K562 (cell line): ENCODE results near the gene RXFP1. TPM values are rescaled to one million over a fixed set of nuclear protein-coding genes. Genes with fewer than 3 reads are reported as not detected.

ENCODE experiments used
- MIER1 ChIP-seq: fragments of 450-650 bp; IDR thresholded peaks from 2 replicates; pipeline ENCODE4 v1.6.1; 2016; ENCODE audit warnings: antibody characterized with exemption, mild to moderate bottlenecking, low read depth
- MTA3 ChIP-seq: fragments of 450-650 bp; formaldehyde crosslinking; IDR thresholded peaks from 2 replicates; pipeline ENCODE4 v1.6.1; 2017; ENCODE audit warnings: mild to moderate bottlenecking, borderline replicate concordance
- ZBED1 ChIP-seq: IDR thresholded peaks from 2 replicates; pipeline ENCODE4 v1.6.1; 2014
- polyA plus RNA-seq, 8 experiments: library from polyadenylated mRNA; depleted of rRNA in 4 of 8; stranded (reverse) in 5 of 8; unstranded in 3 of 8; fragments of >200 nt; fragmentation: Nextera tagmentation in 2 of 8; fragmentation: Illumina TruSeq in 1 of 8; extraction: Ambion mirVana in 2 of 8; extraction: Trizol in 1 of 8; gene quantifications; 2 replicates each; pipeline versions ENCODE4 v1.2.1 to v1.2.3, GENCODE V29; 2011 to 2014; ENCODE audit warnings: inconsistent platforms in 1 of 8, missing spikeins in 1 of 8
- total RNA-seq, 7 experiments: library from RNA; depleted of rRNA in 6 of 7; stranded (reverse); fragments of >200 nt in 6 of 7; fragmentation: Illumina TruSeq in 2 of 7; extraction: Trizol in 2 of 7; gene quantifications; 2 replicates each; pipeline versions ENCODE4 v1.2.1 to v1.2.3, GENCODE V29; 2011 to 2021; ENCODE audit warnings: low replicate concordance in 1 of 7
- TF ChIP-seq, protein P1 (sequence below), 2 experiments: fragments of 450-650 bp; IDR thresholded peaks; 2 replicates each; pipeline ENCODE4 v1.6.1; 2016; ENCODE audit warnings: mild to moderate bottlenecking in 2 of 2, borderline replicate concordance in 1 of 2, low read depth in 1 of 2, moderate library complexity in 1 of 2
- TF ChIP-seq, protein P2 (sequence below): IDR thresholded peaks from 2 replicates; pipeline ENCODE4 v1.6.1; 2014; ENCODE audit warnings: antibody characterized with exemption
- TF ChIP-seq, protein P3 (sequence below): sonication (generic); formaldehyde crosslinking; IDR thresholded peaks from 2 replicates; pipeline ENCODE4 v1.8.0; 2022; ENCODE audit warnings: mild to moderate bottlenecking, missing genetic modification reagents
- TF ChIP-seq, protein P4 (sequence below), 2 experiments: IDR thresholded peaks; 2 replicates each; pipeline ENCODE4 v1.6.1; 2011; ENCODE audit warnings: borderline replicate concordance in 1 of 2, control low read depth in 1 of 2, low read depth in 1 of 2, low read length in 1 of 2, mild to moderate bottlenecking in 1 of 2, mixed read lengths in 1 of 2, moderate library complexity in 1 of 2; ENCODE audit not compliant: insufficient read depth in 1 of 2, insufficient read length in 1 of 2, poor library complexity in 1 of 2, severe bottlenecking in 1 of 2; ENCODE audit errors: extremely low read depth in 1 of 2

The RXFP1 gene
- total and polyA plus RNA-seq, 9 of the 15 experiments (the other 6 are each of a cell fraction or from before 2014, with no cell fraction given): 0.03 to 0.06 (median 0.04) TPM; not detected in 6

DNA sequence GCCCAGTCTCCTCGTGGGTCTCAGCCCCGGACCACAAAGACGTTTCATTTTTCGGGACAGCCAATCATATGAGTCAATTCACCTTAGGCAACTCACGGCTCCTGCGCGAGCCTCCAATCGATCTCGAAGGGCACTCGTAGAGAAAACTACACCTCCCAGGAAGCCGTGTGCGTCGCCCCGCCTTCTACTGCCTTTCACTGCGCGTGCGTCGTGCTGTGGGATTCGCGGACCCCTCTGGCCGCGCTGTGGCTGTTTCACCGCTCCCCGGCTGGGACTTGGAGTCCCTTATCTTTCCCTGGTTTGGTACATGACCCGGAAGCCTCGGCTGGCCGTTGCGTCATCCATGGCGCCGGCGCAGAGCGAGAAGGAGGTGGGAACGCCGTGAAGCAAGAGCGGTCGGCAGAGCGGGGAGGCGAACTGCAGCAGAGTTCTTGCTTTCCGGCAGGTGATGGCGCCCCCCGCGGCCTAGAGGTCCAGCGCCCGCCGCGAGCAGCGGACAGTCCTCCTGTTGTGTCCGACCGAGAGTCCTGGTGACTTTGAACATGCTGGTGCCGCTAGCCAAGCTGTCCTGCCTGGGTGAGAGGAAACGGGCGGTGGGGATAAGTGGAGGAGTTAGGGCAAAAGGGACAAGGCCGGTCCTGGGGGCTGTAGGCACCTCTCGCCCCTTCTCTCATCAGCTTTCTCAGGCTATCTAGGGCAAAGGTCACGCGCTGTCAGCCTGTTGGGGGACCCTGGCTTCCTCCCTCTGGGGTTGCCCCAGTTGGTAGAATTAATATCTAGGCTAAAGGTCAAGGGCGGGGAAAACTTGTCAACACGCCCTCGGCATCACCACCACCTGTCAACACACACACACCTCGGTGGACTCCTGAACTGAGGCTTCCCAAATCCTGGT lies 150.5 kb downstream of the RXFP1 start, which contains the start of gene ETFDH (continued):
- TF ChIP-seq, protein P1, sequence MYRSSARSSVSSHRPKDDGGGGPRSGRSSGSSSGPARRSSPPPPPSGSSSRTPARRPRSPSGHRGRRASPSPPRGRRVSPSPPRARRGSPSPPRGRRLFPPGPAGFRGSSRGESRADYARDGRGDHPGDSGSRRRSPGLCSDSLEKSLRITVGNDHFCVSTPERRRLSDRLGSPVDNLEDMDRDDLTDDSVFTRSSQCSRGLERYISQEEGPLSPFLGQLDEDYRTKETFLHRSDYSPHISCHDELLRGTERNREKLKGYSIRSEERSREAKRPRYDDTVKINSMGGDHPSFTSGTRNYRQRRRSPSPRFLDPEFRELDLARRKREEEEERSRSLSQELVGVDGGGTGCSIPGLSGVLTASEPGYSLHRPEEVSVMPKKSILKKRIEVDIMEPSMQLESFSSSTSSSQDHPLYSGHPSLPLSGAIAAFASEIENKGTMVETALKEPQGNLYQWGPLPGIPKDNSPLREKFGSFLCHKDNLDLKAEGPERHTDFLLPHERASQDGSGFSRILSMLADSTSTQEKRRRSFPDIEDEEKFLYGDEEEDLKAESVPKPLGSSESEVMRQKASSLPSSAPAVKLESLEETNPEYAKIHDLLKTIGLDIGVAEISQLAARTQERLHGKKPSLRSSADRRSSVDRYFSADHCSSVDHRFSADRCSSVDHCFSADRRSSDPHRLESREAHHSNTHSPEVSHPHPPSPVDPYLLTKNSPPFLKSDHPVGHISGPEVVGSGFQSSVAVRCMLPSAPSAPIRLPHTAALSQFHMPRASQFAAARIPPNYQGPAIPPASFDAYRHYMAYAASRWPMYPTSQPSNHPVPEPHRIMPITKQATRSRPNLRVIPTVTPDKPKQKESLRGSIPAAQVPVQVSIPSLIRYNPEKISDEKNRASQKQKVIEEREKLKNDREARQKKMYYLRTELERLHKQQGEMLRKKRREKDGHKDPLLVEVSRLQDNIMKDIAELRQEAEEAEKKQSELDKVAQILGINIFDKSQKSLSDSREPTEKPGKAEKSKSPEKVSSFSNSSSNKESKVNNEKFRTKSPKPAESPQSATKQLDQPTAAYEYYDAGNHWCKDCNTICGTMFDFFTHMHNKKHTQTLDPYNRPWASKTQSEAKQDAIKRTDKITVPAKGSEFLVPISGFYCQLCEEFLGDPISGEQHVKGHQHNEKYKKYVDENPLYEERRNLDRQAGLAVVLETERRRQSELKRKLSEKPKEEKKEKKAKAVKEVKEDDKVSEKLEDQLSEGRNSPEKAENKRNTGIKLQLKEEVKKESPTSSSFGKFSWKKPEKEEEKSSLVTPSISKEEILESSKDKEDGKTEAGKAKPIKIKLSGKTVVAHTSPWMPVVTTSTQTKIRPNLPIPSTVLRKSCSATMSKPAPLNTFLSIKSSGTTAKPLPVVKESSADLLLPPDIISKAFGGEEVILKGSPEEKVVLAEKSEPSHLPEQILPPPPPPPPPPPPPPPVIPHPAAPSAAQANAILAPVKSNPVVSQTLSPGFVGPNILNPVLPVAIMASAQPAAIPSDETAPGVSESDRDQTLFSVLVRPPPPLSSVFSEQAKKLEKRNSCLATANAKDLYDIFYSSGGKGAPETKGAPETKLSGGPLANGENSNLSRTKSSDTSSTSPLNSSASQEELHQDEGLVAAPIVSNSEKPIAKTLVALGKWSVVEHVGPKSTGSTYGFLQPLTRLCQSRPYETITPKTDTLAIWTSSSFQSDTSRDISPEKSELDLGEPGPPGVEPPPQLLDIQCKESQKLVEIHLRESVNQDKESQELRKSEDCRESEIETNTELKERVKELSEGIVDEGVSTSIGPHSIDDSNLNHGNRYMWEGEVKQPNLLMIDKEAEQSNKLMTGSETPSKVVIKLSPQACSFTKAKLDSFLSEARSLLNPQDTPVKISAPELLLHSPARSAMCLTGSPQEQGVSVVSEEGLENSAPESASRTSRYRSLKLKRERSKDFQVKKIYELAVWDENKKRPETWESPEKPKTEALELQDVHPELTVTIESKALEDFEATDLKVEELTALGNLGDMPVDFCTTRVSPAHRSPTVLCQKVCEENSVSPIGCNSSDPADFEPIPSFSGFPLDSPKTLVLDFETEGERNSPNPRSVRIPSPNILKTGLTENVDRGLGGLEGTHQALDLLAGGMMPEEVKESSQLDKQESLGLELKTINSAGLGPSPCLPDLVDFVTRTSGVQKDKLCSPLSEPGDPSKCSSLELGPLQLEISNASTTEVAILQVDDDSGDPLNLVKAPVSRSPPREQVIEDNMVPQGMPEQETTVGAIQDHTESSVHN (IDR thresholded peaks at IDR 0.05; ENCODE audit: borderline replicate concordance in 1 of 2, low read depth in 1 of 2): peak in 1 of 2 experiments; percentile 47; a peak in 1 of 4 replicates
- TF ChIP-seq, protein P2, sequence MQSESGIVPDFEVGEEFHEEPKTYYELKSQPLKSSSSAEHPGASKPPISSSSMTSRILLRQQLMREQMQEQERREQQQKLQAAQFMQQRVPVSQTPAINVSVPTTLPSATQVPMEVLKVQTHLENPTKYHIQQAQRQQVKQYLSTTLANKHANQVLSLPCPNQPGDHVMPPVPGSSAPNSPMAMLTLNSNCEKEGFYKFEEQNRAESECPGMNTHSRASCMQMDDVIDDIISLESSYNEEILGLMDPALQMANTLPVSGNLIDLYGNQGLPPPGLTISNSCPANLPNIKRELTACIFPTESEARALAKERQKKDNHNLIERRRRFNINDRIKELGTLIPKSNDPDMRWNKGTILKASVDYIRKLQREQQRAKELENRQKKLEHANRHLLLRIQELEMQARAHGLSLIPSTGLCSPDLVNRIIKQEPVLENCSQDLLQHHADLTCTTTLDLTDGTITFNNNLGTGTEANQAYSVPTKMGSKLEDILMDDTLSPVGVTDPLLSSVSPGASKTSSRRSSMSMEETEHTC: no peak
- TF ChIP-seq, protein P3, sequence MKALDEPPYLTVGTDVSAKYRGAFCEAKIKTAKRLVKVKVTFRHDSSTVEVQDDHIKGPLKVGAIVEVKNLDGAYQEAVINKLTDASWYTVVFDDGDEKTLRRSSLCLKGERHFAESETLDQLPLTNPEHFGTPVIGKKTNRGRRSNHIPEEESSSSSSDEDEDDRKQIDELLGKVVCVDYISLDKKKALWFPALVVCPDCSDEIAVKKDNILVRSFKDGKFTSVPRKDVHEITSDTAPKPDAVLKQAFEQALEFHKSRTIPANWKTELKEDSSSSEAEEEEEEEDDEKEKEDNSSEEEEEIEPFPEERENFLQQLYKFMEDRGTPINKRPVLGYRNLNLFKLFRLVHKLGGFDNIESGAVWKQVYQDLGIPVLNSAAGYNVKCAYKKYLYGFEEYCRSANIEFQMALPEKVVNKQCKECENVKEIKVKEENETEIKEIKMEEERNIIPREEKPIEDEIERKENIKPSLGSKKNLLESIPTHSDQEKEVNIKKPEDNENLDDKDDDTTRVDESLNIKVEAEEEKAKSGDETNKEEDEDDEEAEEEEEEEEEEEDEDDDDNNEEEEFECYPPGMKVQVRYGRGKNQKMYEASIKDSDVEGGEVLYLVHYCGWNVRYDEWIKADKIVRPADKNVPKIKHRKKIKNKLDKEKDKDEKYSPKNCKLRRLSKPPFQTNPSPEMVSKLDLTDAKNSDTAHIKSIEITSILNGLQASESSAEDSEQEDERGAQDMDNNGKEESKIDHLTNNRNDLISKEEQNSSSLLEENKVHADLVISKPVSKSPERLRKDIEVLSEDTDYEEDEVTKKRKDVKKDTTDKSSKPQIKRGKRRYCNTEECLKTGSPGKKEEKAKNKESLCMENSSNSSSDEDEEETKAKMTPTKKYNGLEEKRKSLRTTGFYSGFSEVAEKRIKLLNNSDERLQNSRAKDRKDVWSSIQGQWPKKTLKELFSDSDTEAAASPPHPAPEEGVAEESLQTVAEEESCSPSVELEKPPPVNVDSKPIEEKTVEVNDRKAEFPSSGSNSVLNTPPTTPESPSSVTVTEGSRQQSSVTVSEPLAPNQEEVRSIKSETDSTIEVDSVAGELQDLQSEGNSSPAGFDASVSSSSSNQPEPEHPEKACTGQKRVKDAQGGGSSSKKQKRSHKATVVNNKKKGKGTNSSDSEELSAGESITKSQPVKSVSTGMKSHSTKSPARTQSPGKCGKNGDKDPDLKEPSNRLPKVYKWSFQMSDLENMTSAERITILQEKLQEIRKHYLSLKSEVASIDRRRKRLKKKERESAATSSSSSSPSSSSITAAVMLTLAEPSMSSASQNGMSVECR (CRISPR knock-in tag): peak; percentile 39; the same call in 1 of the 2 replicates
- no peak for TF ChIP-seq ZBED1
- TF ChIP-seq, protein P4, sequence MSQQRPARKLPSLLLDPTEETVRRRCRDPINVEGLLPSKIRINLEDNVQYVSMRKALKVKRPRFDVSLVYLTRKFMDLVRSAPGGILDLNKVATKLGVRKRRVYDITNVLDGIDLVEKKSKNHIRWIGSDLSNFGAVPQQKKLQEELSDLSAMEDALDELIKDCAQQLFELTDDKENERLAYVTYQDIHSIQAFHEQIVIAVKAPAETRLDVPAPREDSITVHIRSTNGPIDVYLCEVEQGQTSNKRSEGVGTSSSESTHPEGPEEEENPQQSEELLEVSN (IDR thresholded peaks at IDR 0.05; ENCODE audit: borderline replicate concordance in 1 of 2, extremely low read depth in 1 of 2, insufficient read depth in 1 of 2, insufficient read length in 1 of 2, low read depth in 1 of 2, low read length in 1 of 2, poor library complexity in 1 of 2, severe bottlenecking in 1 of 2): peak; percentile 17 to 83
- peak; percentile 98 for TF ChIP-seq MIER1
- peak; percentile 68; the same call in 1 of the 2 replicates for TF ChIP-seq MTA3
